Gastroesophageal sphincter (tissue), 4 donors: ENCODE results near the gene SASH1. TPM values are rescaled to one million over a fixed set of nuclear protein-coding genes. Genes with fewer than 3 reads are reported as not detected.
A peak's percentile ranks its signal among the peaks of the same experiment; 100 is the strongest.

ENCODE experiments used
- ATAC-seq: fragments of 150-250 bp; one replicate; pipeline ENCODE4 v1.9.1; 2016; ENCODE audit warnings: mild to moderate bottlenecking, moderate library complexity
- H3K27ac ChIP-seq, 4 donors: fragments of 200-600 bp; sonication (generic) in 3 of 4; 1 replicate in 3 of 4; 2 replicates in 1 of 4; pipeline ENCODE4 v1.5.1; 2016 to 2019
- H3K27me3 ChIP-seq: fragments of 200-600 bp; sonication (generic); one replicate; pipeline ENCODE4 v1.5.1; 2019
- H3K36me3 ChIP-seq, 2 donors: fragments of 200-600 bp; sonication (generic); one replicate each; pipeline ENCODE4 v1.5.1; 2019; ENCODE audit warnings: control low read depth in 1 of 2
- H3K4me1 ChIP-seq, 3 donors: fragments of 200-600 bp; sonication (generic); 1 replicate in 2 of 3; 2 replicates in 1 of 3; pipeline ENCODE4 v1.5.1; 2016 to 2019; ENCODE audit warnings: control low read depth in 2 of 3
- H3K4me3 ChIP-seq, 2 donors: fragments of 200-600 bp; sonication (generic); one replicate each; pipeline ENCODE4 v1.5.1; 2019; ENCODE audit warnings: mild to moderate bottlenecking in 1 of 2, moderate library complexity in 1 of 2
- H3K9me3 ChIP-seq, 3 donors: fragments of 200-600 bp; sonication (generic); one replicate each; pipeline ENCODE4 v1.5.1; 2017 to 2019; ENCODE audit warnings: control low read depth in 2 of 3
- CTCF ChIP-seq, 4 experiments: fragments of 200-600 bp in 2 of 4; fragments of 450-650 bp in 2 of 4; sonication (generic) in 1 of 4; IDR thresholded peaks; one replicate each; pipeline ENCODE4 v1.5.1; 2017 to 2019; ENCODE audit warnings: antibody characterized with exemption in 4 of 4, mild to moderate bottlenecking in 2 of 4, moderate library complexity in 2 of 4
- EP300 ChIP-seq: sonication (generic); formaldehyde crosslinking; IDR thresholded peaks from one replicate; pipeline ENCODE4 v1.6.1; 2017; ENCODE audit warnings: antibody characterized with exemption, mild to moderate bottlenecking
- POLR2A ChIP-seq, 2 donors: fragments of 450-650 bp; IDR thresholded peaks; one replicate each; pipeline ENCODE4 v1.6.1; 2017; ENCODE audit warnings: antibody characterized with exemption in 2 of 2, mild to moderate bottlenecking in 2 of 2, moderate library complexity in 1 of 2
- POLR2AphosphoS5 ChIP-seq: sonication (generic); formaldehyde crosslinking; IDR thresholded peaks from one replicate; pipeline ENCODE4 v1.6.1; 2017; ENCODE audit warnings: antibody characterized with exemption
- WGBS, 2 donors: methylation state at CpG; one replicate each; pipeline ENCODE4 v1.1.5; 2018; ENCODE audit warnings: low coverage in 1 of 2; 5-methylcytosine and 5-hydroxymethylcytosine counted together
- total RNA-seq, 4 donors: library from RNA; depleted of rRNA; stranded (reverse); fragments of >200 nt; gene quantifications; one replicate each; pipeline ENCODE4 v1.1.0, GENCODE V29; 2016

Gene SASH1
- total RNA-seq, 4 donors from 2014 or later, result 48.9 to 78.9 (median 64.6) TPM

DNA sequence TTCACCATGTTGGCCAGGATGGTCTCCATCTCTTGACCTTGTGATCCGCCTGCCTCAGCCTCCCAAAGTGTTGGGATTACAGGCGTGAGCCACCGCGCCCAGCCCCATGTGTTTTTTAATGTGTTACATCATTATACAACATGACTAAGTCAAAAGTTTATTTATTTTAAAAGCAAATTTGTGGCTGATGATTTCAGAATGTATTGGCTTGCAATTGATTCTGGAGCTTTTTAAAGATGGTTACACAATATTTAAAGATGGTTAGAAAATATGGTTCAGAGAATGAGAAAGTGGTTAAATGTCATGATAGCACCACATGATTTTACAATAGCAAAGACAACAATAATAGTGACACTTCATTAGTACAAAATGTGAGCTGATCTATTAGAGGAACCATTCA, 80.5 kb downstream of the SASH1 start:
- TF ChIP-seq EP300 (no peak), POLR2AphosphoS5 (no peak), CTCF (IDR thresholded peaks at IDR 0.05) (no peak), POLR2A (IDR thresholded peaks at IDR 0.05) (no peak)
- no peaks in the 10 kb centered on the region for H3K36me3 ChIP-seq
- H3K27ac ChIP-seq, result peak overlapping the region; percentile 43 to 72 (median 64)
- H3K4me1 ChIP-seq, result peaks cover 0 to 47% (median 8%) of the 10 kb centered on the region in 3 donors
- H3K9me3 ChIP-seq, result no peaks in the 10 kb centered on the region
- H3K4me3 ChIP-seq, result no peak overlapping the region
- no peaks in the 10 kb centered on the region for H3K27me3 ChIP-seq
- 86 to 96% methylated on average over 4 of the region's 4 CpGs for WGBS, 2 donors
- no peak for ATAC-seq

DNA sequence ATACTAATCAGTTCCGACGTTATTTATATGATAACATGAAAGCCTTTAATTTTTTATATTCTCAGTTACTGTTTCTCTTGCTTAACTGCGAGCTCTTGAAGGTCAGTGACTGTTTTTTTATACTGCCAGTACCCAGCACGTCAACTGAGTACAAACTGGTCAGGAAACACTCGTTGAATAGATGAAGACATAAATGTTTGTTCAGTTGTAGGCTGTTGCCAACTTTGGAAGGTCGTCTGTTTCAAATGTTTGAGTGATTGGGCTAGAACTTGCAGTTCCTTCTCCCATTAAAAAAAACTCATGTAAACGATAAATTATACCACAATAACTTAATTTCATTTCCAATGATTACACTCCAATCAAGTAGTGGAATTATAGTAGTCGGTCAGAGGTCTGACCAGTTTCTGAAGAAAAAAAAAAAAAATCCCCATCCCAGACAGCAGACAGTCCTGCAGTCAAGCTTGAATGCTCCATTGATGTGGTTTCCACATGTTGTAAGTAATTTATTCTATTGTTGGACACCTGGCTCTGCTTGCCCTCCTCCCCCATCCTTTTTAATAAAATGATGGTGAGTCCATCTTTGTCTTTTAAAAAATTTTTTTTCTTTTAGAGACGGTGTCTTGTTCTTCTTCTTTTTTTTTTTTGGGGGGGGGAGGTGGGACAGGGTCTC, 81.1 kb downstream of the SASH1 start:
- peak; percentile 80 for ATAC-seq
- 21 to 31% methylated on average over 8 to 9 of the region's 9 CpGs for WGBS, 2 donors
- no peaks in the 10 kb centered on the region for H3K27me3 ChIP-seq
- peak overlapping the region; percentile 43 to 72 (median 64) for H3K27ac ChIP-seq
- H3K4me3 ChIP-seq, result no peak overlapping the region
- H3K4me1 ChIP-seq, result peaks cover 0 to 47% (median 8%) of the 10 kb centered on the region in 3 donors
- no peaks in the 10 kb centered on the region for H3K36me3 ChIP-seq
- TF ChIP-seq POLR2A (IDR thresholded peaks at IDR 0.05), result no peak
- TF ChIP-seq POLR2AphosphoS5, result peak; percentile 52
- no peak for TF ChIP-seq CTCF (IDR thresholded peaks at IDR 0.05)
- no peak for TF ChIP-seq EP300
- no peaks in the 10 kb centered on the region for H3K9me3 ChIP-seq

DNA sequence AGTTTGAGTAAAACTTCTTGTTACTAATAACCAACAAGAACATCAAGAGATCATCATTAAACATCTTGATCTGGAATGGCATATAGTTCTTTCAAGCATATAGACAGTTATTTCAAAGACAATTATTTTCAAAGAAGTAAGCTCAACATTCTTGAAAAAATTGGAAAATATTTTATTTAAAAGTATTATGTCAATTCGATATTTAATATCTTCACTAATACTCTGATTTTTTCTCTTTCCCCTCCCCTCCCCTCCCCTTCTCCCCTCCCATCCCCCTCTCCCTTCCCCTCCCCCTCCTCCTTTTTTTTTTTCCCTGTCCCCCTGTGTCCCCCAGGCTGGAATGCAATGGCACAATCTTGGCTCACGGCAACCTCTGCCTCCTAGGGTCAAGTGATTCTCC, 82.8 kb downstream of the SASH1 start:
- no peak overlapping the region for H3K27ac ChIP-seq
- H3K27me3 ChIP-seq, result no peaks in the 10 kb centered on the region
- no peaks in the 10 kb centered on the region for H3K9me3 ChIP-seq
- TF ChIP-seq EP300 (no peak), POLR2AphosphoS5 (no peak), CTCF (IDR thresholded peaks at IDR 0.05) (no peak), POLR2A (IDR thresholded peaks at IDR 0.05) (no peak)
- H3K4me1 ChIP-seq, result peaks cover 0 to 47% (median 8%) of the 10 kb centered on the region in 3 donors
- no peak for ATAC-seq
- no peak overlapping the region for H3K4me3 ChIP-seq
- no peaks in the 10 kb centered on the region for H3K36me3 ChIP-seq
- WGBS, 2 donors, result 88 to 100% methylated on average over 1 to 2 of the region's 2 CpGs

DNA sequence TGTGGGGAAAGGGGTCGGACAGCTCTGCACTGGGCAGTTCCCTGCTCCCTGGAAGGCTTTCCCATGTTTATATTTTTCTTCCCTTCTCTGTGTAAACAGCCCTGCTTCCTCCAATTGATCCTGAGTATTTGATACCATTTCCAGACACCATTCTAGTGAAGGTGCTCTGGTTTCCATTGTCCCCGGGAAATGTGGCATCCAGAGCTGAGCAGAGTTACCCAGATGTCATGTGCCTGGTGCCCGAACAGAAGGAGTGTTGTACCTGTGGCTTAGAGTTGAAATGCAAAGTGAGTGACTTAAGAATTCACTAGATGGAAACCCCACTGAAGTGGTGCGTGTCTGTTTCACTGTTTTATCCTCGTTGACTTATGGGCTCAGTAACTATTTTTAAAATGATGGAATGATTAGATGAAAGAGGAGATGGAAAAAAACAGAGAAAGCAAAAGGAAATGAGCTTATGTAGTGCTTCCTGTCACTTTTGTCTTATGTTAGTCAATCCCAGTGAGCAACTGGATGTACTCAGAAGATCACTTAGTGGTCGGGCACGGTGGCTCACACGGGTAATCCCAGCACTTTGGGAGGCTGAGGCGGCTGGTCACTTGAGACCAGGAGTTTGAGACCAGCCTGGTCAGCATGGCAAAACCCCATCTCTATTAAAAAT, 83.8 kb downstream of the SASH1 start:
- H3K36me3 ChIP-seq, result no peaks in the 10 kb centered on the region
- no peak for ATAC-seq
- TF ChIP-seq CTCF (IDR thresholded peaks at IDR 0.05) (no peak), POLR2A (IDR thresholded peaks at IDR 0.05) (no peak), POLR2AphosphoS5 (no peak), EP300 (no peak)
- no peak overlapping the region for H3K4me3 ChIP-seq
- no peaks in the 10 kb centered on the region for H3K9me3 ChIP-seq
- H3K27me3 ChIP-seq, result no peaks in the 10 kb centered on the region
- peaks cover 0 to 48% (median 8%) of the 10 kb centered on the region in 3 donors for H3K4me1 ChIP-seq
- peak overlapping the region in 1 of 4 donors; percentile 16 for H3K27ac ChIP-seq
- 73 to 100% methylated on average over 2 to 9 of the region's 9 CpGs for WGBS, 2 donors

DNA sequence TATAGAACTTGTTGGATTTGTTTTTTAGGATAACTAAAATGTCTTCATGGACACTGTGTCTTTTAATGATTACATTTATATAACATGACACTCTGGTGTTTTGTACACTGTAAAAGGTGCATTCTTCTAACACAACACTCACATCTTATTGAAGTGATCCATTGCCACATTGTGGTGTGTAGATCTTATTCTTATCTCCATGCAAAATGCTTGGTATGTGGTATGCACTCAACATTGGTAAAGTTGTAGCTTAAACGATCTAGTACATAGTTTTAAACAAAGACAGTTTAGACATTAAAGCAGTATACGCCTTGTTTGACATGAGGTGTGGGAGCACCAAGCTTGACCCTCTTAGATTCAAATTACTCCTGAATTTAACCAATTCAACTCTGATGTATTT, 84.7 kb downstream of the SASH1 start:
- Histone ChIP-seq H3K9me3 (no peaks in the 10 kb centered on the region), H3K27me3 (no peaks in the 10 kb centered on the region), H3K27ac (no peak overlapping the region), H3K4me1 (peaks cover 0 to 47% (median 8%) of the 10 kb centered on the region in 3 donors), H3K36me3 (no peaks in the 10 kb centered on the region), H3K4me3 (no peak overlapping the region)
- no peak for TF ChIP-seq POLR2AphosphoS5
- TF ChIP-seq CTCF (IDR thresholded peaks at IDR 0.05), result no peak
- no peak for TF ChIP-seq EP300
- no peak for TF ChIP-seq POLR2A (IDR thresholded peaks at IDR 0.05)
- WGBS, 2 donors, result 62 to 83% methylated on average over 2 of the region's 2 CpGs
- ATAC-seq, result no peak
